Mesodermal cell (in vitro differentiated cells): ENCODE data around the gene ACTR8.

ENCODE experiments used
- H3K27ac ChIP-seq: 2 replicates; pipeline ENCODE4 v1.7.0; 2013; ENCODE audit warnings: mild to moderate bottlenecking, low read depth, low read length, moderate library complexity; ENCODE audit not compliant: severe bottlenecking
- H3K36me3 ChIP-seq: 2 replicates; pipeline ENCODE4 v1.7.1; 2013; ENCODE audit warnings: mild to moderate bottlenecking, low read length, moderate library complexity; ENCODE audit not compliant: control insufficient read depth, insufficient read depth
- H3K4me1 ChIP-seq: one replicate; pipeline ENCODE4 v1.7.1; 2013; ENCODE audit warnings: mild to moderate bottlenecking, low read length; ENCODE audit not compliant: insufficient read depth, control insufficient read depth, poor library complexity, severe bottlenecking
- H3K4me3 ChIP-seq: 2 replicates; pipeline ENCODE4 v1.7.0; 2013; ENCODE audit warnings: low read length, control low read depth, mild to moderate bottlenecking; ENCODE audit not compliant: insufficient read depth, poor library complexity, severe bottlenecking; ENCODE audit errors: extremely low read depth
- H3K9me3 ChIP-seq: 2 replicates; pipeline ENCODE4 v1.7.1; 2013; ENCODE audit warnings: mild to moderate bottlenecking, low read length, moderate library complexity; ENCODE audit not compliant: control insufficient read depth
- WGBS, 2 experiments: methylation state at CpG; one replicate each; pipeline ENCODE4 v1.1.5; 2013; ENCODE audit warnings: missing lambda C conversion rate in 2 of 2; ENCODE audit not compliant: insufficient coverage in 2 of 2; 5-methylcytosine and 5-hydroxymethylcytosine counted together

Gene ACTR8

DNA sequence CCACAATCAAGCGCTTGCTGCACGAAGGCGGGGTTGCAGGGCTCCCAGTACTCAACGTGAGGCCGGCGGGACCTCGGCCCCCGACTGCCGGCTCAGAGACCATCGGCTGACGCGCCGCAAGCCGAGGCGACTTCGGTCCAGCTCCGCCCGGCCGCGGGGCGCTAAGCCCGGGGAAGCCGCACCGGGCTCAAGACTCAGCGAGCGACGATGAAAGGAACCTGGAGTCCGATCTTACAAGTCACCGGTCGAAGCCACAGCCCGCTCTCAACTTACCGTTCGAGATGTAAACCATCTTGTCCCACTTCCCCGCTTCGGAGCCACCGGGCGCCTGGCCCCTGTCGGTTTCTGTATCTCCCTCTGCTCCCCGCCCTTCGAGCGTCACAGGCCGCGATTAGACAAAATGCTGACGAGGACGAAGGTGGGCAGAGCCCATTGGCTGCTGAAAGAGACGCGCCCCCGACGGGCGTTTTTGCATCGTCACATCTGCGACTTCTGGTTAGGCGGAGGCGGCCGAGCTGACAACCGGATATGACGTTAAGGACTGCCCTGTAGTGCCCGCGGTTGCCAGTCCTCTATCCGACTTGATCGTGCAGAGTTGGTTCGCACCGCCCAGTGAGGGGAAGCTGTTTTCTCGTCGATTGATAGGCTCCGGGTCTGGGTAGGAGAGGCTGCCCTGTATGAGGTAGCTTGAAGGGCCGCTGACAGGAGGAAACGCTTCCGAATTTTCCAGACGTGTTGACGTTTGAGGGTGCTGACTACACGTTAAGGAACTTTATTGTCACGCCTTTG, 9.7 kb upstream of the ACTR8 start, which contains the start of gene SELENOK:
Gene SELENOK (minus strand): TSS at position 363 of the 789 bp plus-strand sequence.
- Histone ChIP-seq H3K4me3 (peak within 1 kb of the TSS; percentile 86), H3K4me1 (no peaks in the 10 kb centered on the region), H3K27ac (peak within 1 kb of the TSS; percentile 94), H3K9me3 (no peaks in the 10 kb centered on the region), H3K36me3 (peaks cover 19% of the 10 kb centered on the region)
- 0 to 1% methylated on average over 66 to 67 of the region's 73 CpGs for WGBS, 2 experiments

DNA sequence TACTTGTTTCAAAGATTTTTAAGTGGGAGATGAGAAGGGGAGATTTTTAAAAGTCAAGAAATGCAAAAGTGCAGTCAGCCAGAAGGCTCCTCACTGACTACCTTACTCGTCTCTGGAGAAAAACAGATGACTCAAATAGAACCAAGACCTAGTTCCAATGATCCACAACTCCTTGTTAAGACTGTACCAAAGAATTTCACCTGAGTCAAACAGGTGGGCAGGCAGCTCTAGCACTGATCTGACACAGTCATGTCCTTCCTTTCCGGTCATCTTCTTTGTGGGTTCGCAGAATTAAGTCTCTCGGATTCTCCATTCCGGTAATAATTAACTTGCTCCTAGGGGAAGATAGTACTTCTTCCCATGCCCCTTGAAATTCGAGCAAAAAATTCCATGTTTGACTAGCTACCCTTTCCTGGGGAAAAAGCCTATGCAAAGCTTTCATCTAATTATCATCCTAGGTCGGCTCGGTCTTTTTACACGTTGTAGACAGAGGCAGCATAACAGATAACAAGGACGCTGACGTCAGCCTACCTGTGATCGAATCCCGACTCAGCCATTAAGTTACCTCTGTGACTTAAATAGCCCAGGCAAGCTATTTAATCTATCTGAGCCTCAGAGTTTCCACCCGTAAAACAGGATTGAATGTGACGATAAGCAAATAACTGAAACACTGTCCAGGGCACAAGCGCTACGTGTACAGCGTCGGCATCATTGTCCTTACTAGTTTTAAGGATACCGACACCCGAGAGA, 8.9 kb upstream of the ACTR8 start:
- 7 to 8% methylated on average over 16 to 21 of the region's 21 CpGs for WGBS, 2 experiments
- Histone ChIP-seq H3K36me3 (peaks cover 25% of the 10 kb centered on the region), H3K27ac (peak overlapping the region; percentile 94), H3K4me3 (peak overlapping the region; percentile 86), H3K4me1 (no peaks in the 10 kb centered on the region), H3K9me3 (no peaks in the 10 kb centered on the region)

GRCh38 chr3:53888232-53888631, 6.3 kb upstream of the ACTR8 start:
- no peaks in the 10 kb centered on the region for H3K4me1 ChIP-seq
- WGBS, 2 experiments: 80% methylated on average over 1 of the region's 1 CpG; no CpG with 5 or more reads in 1 of the 2 experiments
- no peak overlapping the region for H3K4me3 ChIP-seq
- H3K9me3 ChIP-seq: no peaks in the 10 kb centered on the region
- H3K36me3 ChIP-seq: peaks cover 46% of the 10 kb centered on the region
- no peak overlapping the region for H3K27ac ChIP-seq

DNA sequence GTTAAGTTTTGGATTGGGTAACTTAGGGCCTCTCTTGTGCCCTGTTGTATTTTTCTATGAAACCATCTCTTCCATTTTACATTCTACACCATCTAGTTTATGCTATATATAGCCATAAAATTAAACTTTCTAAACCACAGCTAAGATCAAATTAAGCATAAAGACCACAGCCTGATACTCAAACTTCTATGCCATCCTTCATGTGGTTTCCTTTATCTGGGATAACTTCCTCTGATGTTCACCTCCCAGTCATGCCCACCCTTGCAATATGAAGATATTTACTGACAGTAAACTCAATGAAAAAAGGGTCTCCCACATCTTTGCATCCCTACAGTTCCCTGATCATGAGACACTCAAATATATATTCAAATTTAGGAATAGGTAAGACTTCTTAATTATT, 5.5 kb upstream of the ACTR8 start:
- H3K27ac ChIP-seq: no peak overlapping the region
- H3K9me3 ChIP-seq: no peaks in the 10 kb centered on the region
- H3K36me3 ChIP-seq: peaks cover 54% of the 10 kb centered on the region
- H3K4me3 ChIP-seq: no peak overlapping the region
- no peaks in the 10 kb centered on the region for H3K4me1 ChIP-seq

- Histone ChIP-seq H3K4me1 (peaks cover 7% of the 10 kb centered on the region), H3K36me3 (peaks cover 54% of the 10 kb centered on the region), H3K9me3 (no peaks in the 10 kb centered on the region), H3K27ac (no peak overlapping the region), H3K4me3 (no peak overlapping the region)
- no CpG with 5 or more reads among the region's 3 CpGs for WGBS, 2 experiments
Measured at GRCh38 chr3:53885239-53885638, 3.3 kb upstream of the ACTR8 start.

DNA sequence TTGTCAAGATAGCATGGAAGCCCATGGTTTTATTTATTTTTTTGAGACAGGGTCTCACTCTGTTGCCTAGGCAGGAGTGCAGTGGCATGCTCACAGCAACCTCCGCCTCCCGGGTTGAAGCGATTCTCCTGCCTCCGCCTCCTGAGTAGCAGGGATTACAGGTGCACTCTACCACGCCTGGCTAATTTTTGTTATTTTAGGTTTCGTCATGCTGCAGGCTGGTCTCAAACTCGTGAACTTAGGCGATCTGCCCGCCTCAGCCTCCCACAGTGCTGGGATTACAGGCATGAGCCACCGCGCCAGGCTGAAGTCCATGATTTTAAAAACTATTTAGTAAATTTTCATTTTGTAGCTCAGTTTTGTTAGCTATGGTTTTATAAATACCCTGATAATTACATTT, 2.7 kb upstream of the ACTR8 start:
- peaks cover 13% of the 10 kb centered on the region for H3K4me1 ChIP-seq
- 83 to 98% methylated on average over 10 to 11 of the region's 11 CpGs for WGBS, 2 experiments
- peaks cover 58% of the 10 kb centered on the region for H3K36me3 ChIP-seq
- no peak overlapping the region for H3K27ac ChIP-seq
- no peak overlapping the region for H3K4me3 ChIP-seq
- no peaks in the 10 kb centered on the region for H3K9me3 ChIP-seq

DNA sequence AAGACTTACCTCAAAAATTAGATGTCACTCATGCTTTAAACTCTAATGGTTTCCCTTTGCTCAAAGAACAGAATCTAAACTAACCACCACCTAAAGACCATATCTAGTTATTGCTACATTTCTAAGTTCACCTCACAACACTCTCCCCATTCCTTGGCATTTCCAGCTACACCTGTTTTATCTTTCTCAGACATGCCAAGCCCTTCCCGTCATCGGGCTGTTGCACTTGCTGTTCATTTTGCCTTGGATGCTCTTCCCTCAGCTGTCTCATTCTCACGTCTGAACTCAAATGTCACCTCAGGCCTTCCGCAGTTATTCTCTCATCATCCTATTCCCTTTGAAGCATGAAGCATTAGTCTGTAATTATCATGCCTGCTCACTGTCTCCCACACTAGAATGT, 1.1 kb upstream of the ACTR8 start:
- no peak overlapping the region for H3K4me3 ChIP-seq
- H3K9me3 ChIP-seq: no peaks in the 10 kb centered on the region
- H3K4me1 ChIP-seq: peaks cover 13% of the 10 kb centered on the region
- H3K36me3 ChIP-seq: peaks cover 61% of the 10 kb centered on the region
- WGBS, 2 experiments: 93 to 95% methylated on average over 4 of the region's 4 CpGs
- H3K27ac ChIP-seq: no peak overlapping the region

GRCh38 chr3:53880396-53881345, 1.3 kb downstream of the ACTR8 start:
- Histone ChIP-seq H3K4me1 (peaks cover 13% of the 10 kb centered on the region), H3K27ac (peak overlapping the region; percentile 43), H3K36me3 (peaks cover 64% of the 10 kb centered on the region), H3K4me3 (peak overlapping the region; percentile 83), H3K9me3 (no peaks in the 10 kb centered on the region)
- 67 to 80% methylated on average over 8 to 10 of the region's 10 CpGs for WGBS, 2 experiments

DNA sequence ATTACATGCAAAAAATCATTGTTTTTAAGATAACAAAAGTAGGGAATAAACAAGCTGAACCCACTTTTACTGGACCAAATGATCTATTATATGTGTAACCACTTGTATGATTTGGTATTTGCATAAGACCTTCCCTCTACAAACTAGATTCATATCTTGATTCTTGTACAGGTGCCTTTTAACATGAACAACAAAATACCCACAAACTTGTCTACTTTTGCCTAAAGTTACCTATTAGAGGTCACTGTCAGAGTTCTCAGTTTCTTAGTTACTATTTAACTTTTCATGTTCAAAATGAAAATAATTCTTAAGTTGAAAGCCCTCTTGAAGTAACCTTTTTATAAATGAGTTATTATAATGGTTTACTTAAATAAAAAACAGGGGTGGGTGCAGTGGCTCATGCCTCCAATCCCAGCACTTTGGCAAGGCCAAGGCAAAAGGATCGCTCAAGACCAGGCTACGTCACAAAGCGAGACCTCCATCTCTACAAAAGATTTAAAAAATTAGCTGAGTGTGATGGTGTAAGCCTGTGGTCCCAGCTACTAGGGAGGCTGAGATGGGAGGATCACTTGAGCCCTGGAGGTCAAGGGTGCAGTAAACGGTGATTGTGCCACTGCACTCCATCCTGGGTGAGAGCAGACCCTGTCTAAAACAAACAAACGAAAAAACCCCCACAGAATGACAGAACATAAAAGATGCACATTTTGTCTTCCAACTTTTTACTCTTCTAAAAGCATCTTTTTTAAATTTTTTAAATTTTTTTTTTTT, 16.0 kb downstream of the ACTR8 start:
- no peak overlapping the region for H3K4me3 ChIP-seq
- peaks cover 94% of the 10 kb centered on the region for H3K36me3 ChIP-seq
- no peaks in the 10 kb centered on the region for H3K4me1 ChIP-seq
- no peaks in the 10 kb centered on the region for H3K9me3 ChIP-seq
- no peak overlapping the region for H3K27ac ChIP-seq
- WGBS, 2 experiments: 80 to 100% methylated on average over 1 of the region's 5 CpGs

DNA sequence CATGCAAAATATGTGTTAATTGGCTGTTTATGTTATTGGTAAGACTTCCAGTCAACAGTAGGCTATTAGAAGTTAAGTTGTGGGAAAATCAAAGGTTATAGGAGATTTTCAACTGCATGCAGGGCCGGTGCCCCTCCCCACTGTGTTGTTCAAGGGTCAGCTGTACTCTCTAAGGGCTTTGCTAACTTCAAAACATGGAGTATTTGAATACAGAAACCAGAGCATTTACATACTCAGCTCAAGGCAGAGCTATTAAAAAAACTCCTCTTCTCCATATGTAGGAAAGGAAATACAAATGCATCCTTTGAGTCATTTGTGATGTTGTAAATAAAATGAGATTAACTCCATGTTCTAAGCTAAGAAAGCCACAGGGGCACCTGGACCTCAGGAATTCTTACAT, 18.8 kb downstream of the ACTR8 start:
- H3K36me3 ChIP-seq: peaks cover 87% of the 10 kb centered on the region
- H3K9me3 ChIP-seq: no peaks in the 10 kb centered on the region
- H3K4me3 ChIP-seq: no peak overlapping the region
- 100% methylated on average over 1 of the region's 1 CpG for WGBS, 2 experiments
- no peak overlapping the region for H3K27ac ChIP-seq
- no peaks in the 10 kb centered on the region for H3K4me1 ChIP-seq
